ENCODE data around the gene CD74. TPM values are rescaled to one million over a fixed set of nuclear protein-coding genes. Genes with fewer than 3 reads are reported as not detected.

Gene CD74
- total RNA-seq, 1 donor from 2014 or later = 15.7 TPM

DNA sequence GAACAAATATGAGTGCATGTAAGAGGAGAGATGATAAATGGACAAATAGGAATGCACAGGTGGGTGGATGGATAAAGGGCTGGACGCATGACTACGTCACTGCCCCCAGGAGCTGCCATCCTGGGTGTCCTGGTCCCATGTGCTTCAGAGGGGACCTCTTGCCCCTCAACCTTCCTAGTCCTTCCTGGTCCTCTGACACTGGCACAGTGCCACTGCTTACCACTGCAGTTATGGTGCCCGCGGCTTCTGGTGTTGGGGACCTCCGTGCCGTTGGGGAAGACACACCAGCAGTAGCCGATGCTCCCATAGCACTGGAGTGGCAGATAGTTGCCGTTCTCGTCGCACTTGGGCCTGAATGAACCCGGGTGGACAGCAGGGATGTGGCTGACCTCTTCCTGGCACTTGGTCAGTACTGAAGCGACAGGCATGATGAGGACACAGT, 9.8 kb downstream of the CD74 start:
- peaks cover 5% of the 10 kb centered on the region for H3K36me3 ChIP-seq (ENCODE audit: insufficient read depth, low read length)
- no peak overlapping the region for H3K4me3 ChIP-seq (ENCODE audit: insufficient read depth, low read depth, low read length)
- no peaks in the 10 kb centered on the region for H3K4me1 ChIP-seq (ENCODE audit: insufficient read depth, low read length)
- peaks cover 30% of the 10 kb centered on the region for H3K36me3 Mint-ChIP-seq (ENCODE audit: low read depth, unreplicated experiment)
- no peaks in the 10 kb centered on the region for H3K79me2 ChIP-seq (ENCODE audit: insufficient read depth, low read length)
- H3K4me3 Mint-ChIP-seq (ENCODE audit: unreplicated experiment) = no peak overlapping the region
- no peak overlapping the region for H3K27ac Mint-ChIP-seq (ENCODE audit: unreplicated experiment)
- no peak for FAIRE-seq
- H2AFZ ChIP-seq (ENCODE audit: low read depth, low read length) = no peak overlapping the region
- H3K9ac ChIP-seq (ENCODE audit: low read length) = no peak overlapping the region
- no peak for TF ChIP-seq EZH2 (IDR thresholded peaks at IDR 0.05; ENCODE audit: insufficient read depth, low read length)
- TF ChIP-seq, protein P1, sequence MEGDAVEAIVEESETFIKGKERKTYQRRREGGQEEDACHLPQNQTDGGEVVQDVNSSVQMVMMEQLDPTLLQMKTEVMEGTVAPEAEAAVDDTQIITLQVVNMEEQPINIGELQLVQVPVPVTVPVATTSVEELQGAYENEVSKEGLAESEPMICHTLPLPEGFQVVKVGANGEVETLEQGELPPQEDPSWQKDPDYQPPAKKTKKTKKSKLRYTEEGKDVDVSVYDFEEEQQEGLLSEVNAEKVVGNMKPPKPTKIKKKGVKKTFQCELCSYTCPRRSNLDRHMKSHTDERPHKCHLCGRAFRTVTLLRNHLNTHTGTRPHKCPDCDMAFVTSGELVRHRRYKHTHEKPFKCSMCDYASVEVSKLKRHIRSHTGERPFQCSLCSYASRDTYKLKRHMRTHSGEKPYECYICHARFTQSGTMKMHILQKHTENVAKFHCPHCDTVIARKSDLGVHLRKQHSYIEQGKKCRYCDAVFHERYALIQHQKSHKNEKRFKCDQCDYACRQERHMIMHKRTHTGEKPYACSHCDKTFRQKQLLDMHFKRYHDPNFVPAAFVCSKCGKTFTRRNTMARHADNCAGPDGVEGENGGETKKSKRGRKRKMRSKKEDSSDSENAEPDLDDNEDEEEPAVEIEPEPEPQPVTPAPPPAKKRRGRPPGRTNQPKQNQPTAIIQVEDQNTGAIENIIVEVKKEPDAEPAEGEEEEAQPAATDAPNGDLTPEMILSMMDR (IDR thresholded peaks at IDR 0.05; ENCODE audit: insufficient read depth, low read depth, low read length) = no peak
- H3K9me3 Mint-ChIP-seq (ENCODE audit: unreplicated experiment) = peaks cover 2% of the 10 kb centered on the region
- no peak for DNase-seq (ENCODE audit: low read depth)
- H3K4me2 ChIP-seq (ENCODE audit: low read length) = no peak overlapping the region
- no peak overlapping the region for H3K27ac ChIP-seq (ENCODE audit: low read depth, low read length)
- no peaks in the 10 kb centered on the region for H3K9me3 ChIP-seq (ENCODE audit: insufficient read depth, low read depth, low read length)
- peaks cover 14% of the 10 kb centered on the region for H3K4me1 Mint-ChIP-seq (ENCODE audit: low read depth, unreplicated experiment)
- H3K27me3 Mint-ChIP-seq (ENCODE audit: low read depth, unreplicated experiment) = peaks cover 2% of the 10 kb centered on the region
- H4K20me1 ChIP-seq (ENCODE audit: insufficient read depth, low read length) = no peaks in the 10 kb centered on the region
- H3K27me3 ChIP-seq (ENCODE audit: insufficient read depth, low read length) = no peaks in the 10 kb centered on the region

DNA sequence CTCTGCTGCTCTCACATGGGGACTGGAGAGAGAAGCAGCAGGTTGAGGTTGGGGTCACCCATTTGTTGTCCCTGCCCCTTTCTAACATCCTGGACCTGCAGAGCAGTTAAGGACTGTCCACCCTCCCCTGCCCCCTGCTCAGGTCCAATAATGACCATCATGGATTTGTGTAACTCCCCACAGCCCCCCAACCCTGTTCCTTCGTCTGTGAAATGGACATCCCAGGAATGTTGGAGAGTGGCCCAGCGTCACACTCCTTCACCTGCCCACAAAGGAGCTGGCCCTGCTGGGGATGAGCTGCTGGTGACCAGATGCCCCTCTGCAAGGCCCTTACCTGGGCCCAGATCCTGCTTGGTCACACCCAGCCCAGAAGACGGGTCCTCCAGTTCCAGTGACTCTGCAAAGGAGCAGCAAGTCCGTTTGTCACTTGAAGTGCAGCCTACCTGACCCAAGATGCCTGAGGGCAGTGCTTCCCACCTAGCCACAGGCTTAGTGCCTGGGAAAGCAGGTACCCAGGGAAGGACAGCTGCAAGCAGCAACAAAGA, 10.4 kb downstream of the CD74 start:
- Histone ChIP-seq H3K27me3 (ENCODE audit: insufficient read depth, low read length) (no peaks in the 10 kb centered on the region), H4K20me1 (ENCODE audit: insufficient read depth, low read length) (no peaks in the 10 kb centered on the region), H3K27ac (ENCODE audit: low read depth, low read length) (no peak overlapping the region), H3K9ac (ENCODE audit: low read length) (no peak overlapping the region), H3K4me2 (ENCODE audit: low read length) (no peak overlapping the region), H3K4me3 (ENCODE audit: insufficient read depth, low read depth, low read length) (no peak overlapping the region), H2AFZ (ENCODE audit: low read depth, low read length) (no peak overlapping the region), H3K79me2 (ENCODE audit: insufficient read depth, low read length) (no peaks in the 10 kb centered on the region), H3K4me1 (ENCODE audit: insufficient read depth, low read length) (no peaks in the 10 kb centered on the region), H3K36me3 (ENCODE audit: insufficient read depth, low read length) (peaks cover 7% of the 10 kb centered on the region), H3K9me3 (ENCODE audit: insufficient read depth, low read depth, low read length) (no peaks in the 10 kb centered on the region)
- peaks cover 33% of the 10 kb centered on the region for H3K36me3 Mint-ChIP-seq (ENCODE audit: low read depth, unreplicated experiment)
- no peak overlapping the region for H3K4me3 Mint-ChIP-seq (ENCODE audit: unreplicated experiment)
- no peak for FAIRE-seq
- H3K4me1 Mint-ChIP-seq (ENCODE audit: low read depth, unreplicated experiment) = peaks cover 14% of the 10 kb centered on the region
- TF ChIP-seq, protein P1 (IDR thresholded peaks at IDR 0.05; ENCODE audit: insufficient read depth, low read depth, low read length) = no peak
- no peak for TF ChIP-seq EZH2 (IDR thresholded peaks at IDR 0.05; ENCODE audit: insufficient read depth, low read length)
- peaks cover 2% of the 10 kb centered on the region for H3K9me3 Mint-ChIP-seq (ENCODE audit: unreplicated experiment)
- H3K27ac Mint-ChIP-seq (ENCODE audit: unreplicated experiment) = no peak overlapping the region
- DNase-seq (ENCODE audit: low read depth) = no peak
- H3K27me3 Mint-ChIP-seq (ENCODE audit: low read depth, unreplicated experiment) = peaks cover 2% of the 10 kb centered on the region

Data from astrocyte (in vitro differentiated cells and primary cell).